ENCODE results near the gene CLIC3.

CLIC3 gene

GRCh38 chr9:136997830-136998234, 1.5 kb upstream of the CLIC3 start:
- no peak for DNase-seq

DNA sequence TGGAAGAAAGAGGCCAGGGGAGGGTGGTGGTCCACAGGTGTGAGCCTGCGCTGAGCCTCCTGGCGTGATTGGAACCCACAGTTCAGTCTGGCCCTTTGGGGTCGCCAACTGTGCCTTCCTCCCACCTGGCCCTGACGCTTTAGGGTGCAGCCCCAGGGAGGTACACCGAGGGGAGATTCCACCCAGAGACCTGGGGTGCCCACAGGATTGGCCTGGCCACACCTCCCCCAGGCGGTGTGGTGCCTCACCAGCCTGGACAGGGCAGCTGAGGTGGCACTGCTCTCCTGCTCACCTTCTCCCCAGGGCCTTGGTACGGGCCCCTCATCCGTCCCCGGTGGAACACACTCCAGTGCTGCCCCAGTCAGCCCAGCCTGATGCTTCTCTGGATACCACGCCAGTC, 1.0 kb upstream of the CLIC3 start:
- no peak for DNase-seq

- DNase-seq = peak; percentile 55
Observed at GRCh38 chr9:136995772-136996311, 526 bp downstream of the CLIC3 start.

DNA sequence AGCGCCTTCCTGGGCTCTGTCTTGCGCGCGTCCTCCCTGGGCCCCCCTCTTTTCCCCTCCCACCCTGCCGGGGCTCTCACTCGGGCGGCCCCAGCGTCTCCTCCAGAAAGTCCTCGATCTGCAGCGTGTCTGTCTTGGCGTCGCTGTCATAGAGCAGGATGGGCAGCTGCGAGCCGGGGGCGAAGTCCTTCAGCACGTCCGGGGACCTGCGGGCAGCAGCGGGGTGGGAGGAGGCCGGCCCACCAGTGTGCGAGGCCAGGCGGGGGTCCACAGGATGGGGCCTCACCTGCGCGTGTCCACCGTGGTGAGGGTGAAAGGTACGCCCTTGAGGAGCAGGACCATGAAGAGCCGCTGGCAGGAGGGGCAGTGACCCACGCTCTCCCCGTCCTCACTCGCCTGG, 1.0 kb downstream of the CLIC3 start:
- DNase-seq = no peak

DNA sequence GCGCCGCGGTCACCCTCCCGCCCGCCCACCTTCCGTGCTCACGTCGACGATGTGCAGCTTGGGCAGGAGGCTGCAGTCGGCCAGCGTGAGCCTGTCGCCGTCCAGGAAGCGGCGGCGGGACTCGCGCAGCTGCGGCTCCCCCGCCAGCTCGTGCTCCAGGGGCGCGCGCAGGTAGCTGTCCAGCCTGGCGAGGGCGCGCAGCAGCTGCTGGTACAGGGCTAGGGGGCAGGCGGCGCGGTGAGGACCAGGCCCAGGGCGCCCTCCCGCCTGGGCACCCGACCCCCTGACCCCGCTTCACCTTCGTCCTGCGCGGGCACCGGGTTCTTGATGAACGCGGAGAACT, 1.5 kb downstream of the CLIC3 start:
- no peak for DNase-seq

DNA sequence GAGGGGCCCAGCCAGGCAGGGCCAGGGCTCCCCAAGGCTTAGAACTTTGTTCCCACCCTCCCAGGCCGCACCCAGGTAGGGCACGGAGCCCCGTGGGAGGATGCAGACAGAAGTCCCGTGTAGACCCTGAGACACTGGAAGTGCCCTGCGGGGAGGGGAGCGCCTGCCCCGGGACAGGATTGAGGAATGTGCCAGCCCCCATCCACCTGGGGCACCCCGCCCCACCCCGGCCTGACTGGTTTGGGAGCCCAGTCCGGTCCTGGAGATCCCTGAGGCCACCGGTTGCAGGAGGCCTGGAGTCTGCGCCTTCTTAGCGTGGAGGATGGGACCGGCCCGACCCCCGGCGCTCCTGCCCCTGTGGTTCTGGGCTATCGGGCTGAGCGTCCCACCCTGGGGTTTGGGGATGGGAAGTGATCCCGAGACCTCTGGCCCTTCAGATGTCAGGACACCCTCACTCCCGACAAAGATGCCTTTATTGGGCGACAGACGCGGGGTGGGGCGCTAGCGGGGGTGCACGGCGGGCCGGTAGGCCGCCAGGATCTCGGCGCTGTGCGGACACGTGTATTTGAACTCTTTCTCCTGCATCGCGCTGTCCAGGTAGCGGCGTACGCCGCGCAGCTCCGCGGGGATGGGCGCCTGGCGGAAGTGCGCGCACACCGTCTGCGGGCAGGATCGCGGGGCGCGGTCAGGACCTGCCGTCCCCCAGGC, 2.0 kb downstream of the CLIC3 start:
- no peak for DNase-seq

GRCh38 chr9:136992819-136993369, 3.5 kb downstream of the CLIC3 start:
- DNase-seq = no peak

- DNase-seq = peak; percentile 94
Observed at GRCh38 chr9:136991993-136992818, 4.2 kb downstream of the CLIC3 start, which contains the start of gene PAXX. TSS of gene PAXX (plus strand) at chr9:136992422. CDS start at chr9:136992444, 22 bp downstream.

GRCh38 chr9:136990242-136990911, 6.0 kb downstream of the CLIC3 start:
- peak; percentile 93 for DNase-seq

- no peak for DNase-seq
Observed at GRCh38 chr9:136988872-136989271, 7.5 kb downstream of the CLIC3 start.

GRCh38 chr9:136985853-136986252, 10.5 kb downstream of the CLIC3 start:
- DNase-seq = no peak

DNA sequence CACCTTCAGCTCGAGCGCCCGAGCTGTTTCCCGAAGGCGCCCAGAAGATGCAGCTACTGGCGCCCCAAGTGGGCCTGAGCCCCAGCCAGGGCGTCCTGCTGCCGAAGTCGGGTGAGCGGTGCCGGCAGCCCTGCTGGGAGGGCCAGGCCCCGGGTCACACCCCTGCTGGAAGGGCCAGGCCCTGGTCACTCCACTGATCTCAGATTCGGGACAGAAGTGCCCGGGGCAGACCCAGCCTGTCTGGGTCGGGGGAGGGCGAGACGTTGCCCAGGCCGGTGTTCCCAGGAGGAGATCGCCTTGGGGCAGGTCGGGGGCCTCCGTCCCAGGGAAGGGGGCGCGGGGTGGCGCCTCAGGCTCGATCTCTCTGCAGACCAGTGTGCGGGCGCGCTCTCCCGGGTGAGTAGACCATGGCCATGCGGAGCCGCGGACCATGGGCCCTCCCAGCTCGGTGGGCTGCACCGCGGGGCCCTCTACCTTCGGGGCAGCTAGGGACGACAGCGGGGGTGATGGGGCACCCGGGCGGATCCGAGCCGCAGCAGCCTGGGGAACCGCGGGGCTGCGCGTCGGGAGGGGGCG, 11.3 kb downstream of the CLIC3 start:
- DNase-seq = no peak

DNA sequence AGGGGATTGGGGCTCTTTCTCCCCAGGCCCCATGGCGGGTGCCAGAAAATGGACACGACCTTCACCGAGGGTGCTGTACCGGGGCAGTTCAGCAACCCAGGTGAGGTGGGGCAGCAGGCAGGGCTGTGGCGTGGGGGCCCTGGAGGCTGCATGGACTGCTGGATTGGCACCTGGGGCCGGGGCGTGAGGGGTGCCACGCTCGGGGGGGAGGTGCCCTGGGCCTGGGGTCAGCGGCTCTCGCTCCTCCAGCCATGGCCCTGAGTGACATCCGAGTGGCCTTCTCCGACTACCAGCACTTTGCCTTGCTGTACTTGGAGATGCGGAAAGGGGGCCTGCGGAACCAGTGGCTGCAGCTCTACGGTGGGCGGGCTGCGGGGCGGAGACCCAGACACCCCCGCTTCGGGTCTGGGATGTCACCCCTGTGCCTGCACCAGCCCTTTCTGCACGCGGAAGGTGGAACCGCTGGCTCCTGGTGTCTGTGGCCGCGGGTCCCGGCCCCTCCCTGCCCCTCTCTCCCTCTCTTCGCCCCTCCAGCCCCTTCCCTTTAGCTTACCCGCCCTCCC, 11.8 kb downstream of the CLIC3 start:
- DNase-seq = no peak

- no peak for DNase-seq
Observed at GRCh38 chr9:136983656-136984314, 12.6 kb downstream of the CLIC3 start.

- DNase-seq = no peak
Observed at GRCh38 chr9:136983167-136983566, 13.2 kb downstream of the CLIC3 start.

GRCh38 chr9:136982232-136983051, 13.9 kb downstream of the CLIC3 start, which contains the start of gene LCNL1:
TSS of gene LCNL1 (plus strand) at chr9:136982993. CDS start at chr9:136983587, 594 bp downstream.
- no peak for DNase-seq

DNA sequence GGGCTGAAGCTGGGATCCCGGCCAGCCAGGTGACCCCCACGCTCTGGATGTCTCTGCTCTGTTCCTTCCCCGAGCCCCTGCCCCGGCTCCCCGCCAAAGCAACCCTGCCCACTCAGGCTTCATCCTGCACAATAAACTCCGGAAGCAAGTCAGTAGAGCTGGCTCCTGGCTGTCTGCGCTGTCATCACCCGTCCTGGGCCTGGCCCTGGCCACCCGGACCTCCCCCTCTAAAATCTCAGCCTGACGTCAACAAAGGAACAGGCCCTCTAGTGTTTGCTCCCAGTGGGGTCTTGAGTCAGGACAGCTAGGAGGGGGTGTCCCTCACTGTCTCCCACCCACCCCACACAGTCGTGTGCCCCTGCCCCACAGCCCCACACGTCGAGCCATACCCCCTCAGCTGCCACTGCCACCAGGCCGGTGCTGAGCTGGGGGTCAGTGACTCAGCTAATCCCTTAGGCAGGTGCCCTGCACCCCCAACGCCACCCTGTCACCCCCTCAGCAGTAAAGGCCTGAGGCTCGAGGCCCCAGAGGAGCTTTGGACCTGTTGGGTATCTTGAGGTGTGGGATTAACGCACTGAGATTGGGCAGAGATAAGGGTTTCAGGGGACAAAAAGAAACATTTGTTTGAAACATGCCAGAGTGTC, 14.7 kb downstream of the CLIC3 start:
- DNase-seq = no peak

DNA sequence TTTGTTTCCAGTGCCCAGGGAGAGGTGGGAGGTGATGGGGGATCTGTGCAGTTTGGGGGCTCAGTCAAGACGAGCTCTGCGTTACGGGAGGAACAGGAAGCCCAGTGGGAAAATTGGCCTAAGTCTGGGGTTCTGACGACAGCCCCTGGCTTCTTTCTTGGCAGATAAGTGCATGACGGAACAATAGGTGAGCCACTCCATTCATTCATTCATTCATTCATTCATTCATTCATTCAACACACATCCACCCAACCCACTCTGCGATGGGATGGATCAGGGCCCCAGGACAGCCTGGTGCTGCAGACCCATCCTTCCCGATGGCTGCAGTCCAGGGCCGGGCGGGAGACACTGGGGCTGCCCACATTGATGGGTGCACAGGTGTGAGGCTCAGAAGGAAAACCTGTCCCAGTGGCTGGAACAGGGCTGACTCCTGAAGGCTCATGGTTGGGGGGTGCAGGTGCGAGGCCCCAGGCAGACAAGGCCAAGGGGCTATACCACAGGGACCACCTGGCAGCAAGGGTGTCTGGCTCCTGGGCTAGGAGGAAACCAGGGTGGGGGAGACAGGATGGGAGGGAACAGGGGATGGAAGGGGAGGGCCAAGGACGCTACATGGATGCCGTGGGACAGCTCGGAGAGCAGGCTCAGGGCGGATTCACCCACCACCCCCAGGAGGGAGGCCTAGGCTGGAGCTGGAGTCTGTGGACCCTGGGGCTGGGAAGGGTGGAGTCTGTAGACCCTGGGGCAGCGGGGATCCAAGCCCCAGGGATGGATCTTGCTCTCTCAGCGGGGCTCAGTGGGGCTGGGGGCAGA, 15.5 kb downstream of the CLIC3 start:
- no peak for DNase-seq

Data from NCI-H69 (cell line).